ENCODE results near the gene ACSM2B. TPM values are rescaled to one million over a fixed set of nuclear protein-coding genes. Genes with fewer than 3 reads are reported as not detected.
"Not testable (repeated sequence)": the region's sequence is repeated elsewhere in the genome, so short reads cannot be mapped to it uniquely, and the experiment has no call there.

The ACSM2B gene
- total RNA-seq, 4 donors from 2014 or later, result 1.3 TPM; not detected in 3

- intact Hi-C loops (cut with DNase I; ENCODE audit: low total_unique reads); H3K4me1 ChIP-seq; H3K4me3 ChIP-seq; H3K27me3 ChIP-seq; DNase-seq; H3K9me3 ChIP-seq; H3K36me3 ChIP-seq; H3K27ac ChIP-seq: not testable (repeated sequence)
- TF ChIP-seq CTCF (IDR thresholded peaks at IDR 0.05), result peak in 1 of 4 experiments; percentile 11
Observed at GRCh38 chr16:20553493-20553892, 22.7 kb downstream of the ACSM2B start.

GRCh38 chr16:20546951-20547350 lies 29.2 kb downstream of the ACSM2B start:
- H3K4me3 ChIP-seq; H3K9me3 ChIP-seq; intact Hi-C loops (cut with DNase I; ENCODE audit: low total_unique reads); H3K27ac ChIP-seq; H3K4me1 ChIP-seq; H3K27me3 ChIP-seq; H3K36me3 ChIP-seq; DNase-seq: not testable (repeated sequence)

GRCh38 chr16:20546278-20546853 lies 29.8 kb downstream of the ACSM2B start:
- intact Hi-C loops (cut with DNase I; ENCODE audit: low total_unique reads); H3K27ac ChIP-seq; H3K4me1 ChIP-seq; DNase-seq; H3K4me3 ChIP-seq; H3K36me3 ChIP-seq; H3K27me3 ChIP-seq; H3K9me3 ChIP-seq: not testable (repeated sequence)

- H3K36me3 ChIP-seq; H3K4me3 ChIP-seq; H3K9me3 ChIP-seq; H3K4me1 ChIP-seq; H3K27ac ChIP-seq; intact Hi-C loops (cut with DNase I; ENCODE audit: low total_unique reads); H3K27me3 ChIP-seq; DNase-seq: not testable (repeated sequence)
Observed at GRCh38 chr16:20540603-20541316, 35.4 kb downstream of the ACSM2B start.

GRCh38 chr16:20538687-20539086 lies 37.5 kb downstream of the ACSM2B start:
- intact Hi-C loops (cut with DNase I; ENCODE audit: low total_unique reads), result no loop called here
- Histone ChIP-seq H3K9me3 (no peaks in the 10 kb centered on the region), H3K4me3 (no peak overlapping the region), H3K36me3 (no peaks in the 10 kb centered on the region), H3K27ac (no peak overlapping the region), H3K4me1 (no peaks in the 10 kb centered on the region), H3K27me3 (no peaks in the 10 kb centered on the region)
- DNase-seq, result no peak
- TF ChIP-seq CTCF (IDR thresholded peaks at IDR 0.05), result no peak
- no peak for TF ChIP-seq POLR2A (IDR thresholded peaks at IDR 0.05)

GRCh38 chr16:20538181-20538580 lies 38.0 kb downstream of the ACSM2B start:
- H3K9me3 ChIP-seq, result no peaks in the 10 kb centered on the region
- no peaks in the 10 kb centered on the region for H3K4me1 ChIP-seq
- TF ChIP-seq POLR2A (IDR thresholded peaks at IDR 0.05), result no peak
- no peak for TF ChIP-seq CTCF (IDR thresholded peaks at IDR 0.05)
- no peak overlapping the region for H3K27ac ChIP-seq
- H3K27me3 ChIP-seq, result no peaks in the 10 kb centered on the region
- no peak for DNase-seq
- no peaks in the 10 kb centered on the region for H3K36me3 ChIP-seq
- H3K4me3 ChIP-seq, result no peak overlapping the region
- intact Hi-C loops (cut with DNase I; ENCODE audit: low total_unique reads), result no loop called here

- H3K9me3 ChIP-seq; H3K36me3 ChIP-seq; H3K27ac ChIP-seq; intact Hi-C loops (cut with DNase I; ENCODE audit: low total_unique reads); H3K4me3 ChIP-seq; DNase-seq; H3K4me1 ChIP-seq; H3K27me3 ChIP-seq: not testable (repeated sequence)
Observed at GRCh38 chr16:20536669-20537068, 39.5 kb downstream of the ACSM2B start.

- H3K27ac ChIP-seq; H3K9me3 ChIP-seq; intact Hi-C loops (cut with DNase I; ENCODE audit: low total_unique reads); H3K36me3 ChIP-seq; H3K4me3 ChIP-seq; DNase-seq; H3K27me3 ChIP-seq; H3K4me1 ChIP-seq: not testable (repeated sequence)
Observed at GRCh38 chr16:20532284-20532792, 43.8 kb downstream of the ACSM2B start.

- H3K27ac ChIP-seq; H3K36me3 ChIP-seq; H3K27me3 ChIP-seq; H3K9me3 ChIP-seq; DNase-seq; H3K4me1 ChIP-seq; intact Hi-C loops (cut with DNase I; ENCODE audit: low total_unique reads); H3K4me3 ChIP-seq: not testable (repeated sequence)
Observed at GRCh38 chr16:20531795-20532194, 44.4 kb downstream of the ACSM2B start.

All from uterus (tissue), 4 donors.